Esophagus squamous epithelium (tissue), 5 donors: ENCODE data around the gene LRRC4C. TPM values are rescaled to one million over a fixed set of nuclear protein-coding genes. Genes with fewer than 3 reads are reported as not detected.

Experiments
- DNase-seq: peaks from one replicate; lab custom pipeline; 2025; lab: John Stamatoyannopoulos, UW
- H3K27ac ChIP-seq, 4 donors: fragments of 200-600 bp; sonication (generic); one replicate each; pipeline ENCODE4 v1.5.1; 2016 to 2019; ENCODE audit warnings: mild to moderate bottlenecking in 1 of 4
- H3K27me3 ChIP-seq, 4 donors: fragments of 200-600 bp; sonication (generic); 1 replicate in 3 of 4; 2 replicates in 1 of 4; pipeline versions ENCODE4 v1.5.1 to v1.6.0; 2017 to 2021; ENCODE audit warnings: antibody characterized with exemption in 1 of 4
- H3K36me3 ChIP-seq, 3 donors: fragments of 200-600 bp; sonication (generic); one replicate each; pipeline ENCODE4 v1.5.1; 2016 to 2019
- H3K4me1 ChIP-seq, 3 donors: fragments of 200-600 bp; sonication (generic); one replicate each; pipeline ENCODE4 v1.5.1; 2017 to 2019
- H3K4me3 ChIP-seq, 4 donors: fragments of 200-600 bp; sonication (generic); 1 replicate in 3 of 4; 2 replicates in 1 of 4; pipeline ENCODE4 v1.5.1; 2016 to 2019; ENCODE audit warnings: mild to moderate bottlenecking in 2 of 4, moderate library complexity in 1 of 4
- H3K9me3 ChIP-seq, 3 donors: fragments of 200-600 bp; sonication (generic); one replicate each; pipeline ENCODE4 v1.5.1; 2016 to 2019
- CTCF ChIP-seq, 6 experiments: fragments of 450-650 bp in 4 of 6; fragments of 200-600 bp in 2 of 6; sonication (generic) in 2 of 6; IDR thresholded peaks; one replicate each; pipeline ENCODE4 v1.5.1; 2016 to 2019; ENCODE audit warnings: antibody characterized with exemption in 6 of 6, mild to moderate bottlenecking in 4 of 6, moderate library complexity in 4 of 6
- POLR2A ChIP-seq, 4 donors: fragments of 450-650 bp; IDR thresholded peaks; one replicate each; pipeline ENCODE4 v1.6.1; 2017; ENCODE audit warnings: antibody characterized with exemption in 4 of 4, mild to moderate bottlenecking in 4 of 4, moderate library complexity in 3 of 4
- WGBS, 2 donors: methylation state at CpG; one replicate each; pipeline ENCODE4 v1.1.5; 2018; 5-methylcytosine and 5-hydroxymethylcytosine counted together
- intact Hi-C: fragments of 100-400 bp; cut with DNase I; formaldehyde crosslinking; loops from one replicate; pipeline ENCODE4 v1.15.0; 2022
- total RNA-seq, 4 donors: library from RNA; depleted of rRNA; stranded (reverse); fragments of >200 nt; gene quantifications; one replicate each; pipeline ENCODE4 v1.1.0, GENCODE V29; 2016
- donor health status: DM: yes; HTN: yes; CAD: no.

LRRC4C gene
- total RNA-seq, 4 donors from 2014 or later: 0.09 to 0.38 (median 0.30) TPM; not detected in 1

- H3K27me3 ChIP-seq: no peaks in the 10 kb centered on the region
- no peak overlapping the region for H3K27ac ChIP-seq
- H3K9me3 ChIP-seq: no peaks in the 10 kb centered on the region
- no peaks in the 10 kb centered on the region for H3K4me1 ChIP-seq
- H3K36me3 ChIP-seq: no peaks in the 10 kb centered on the region
- TF ChIP-seq CTCF (IDR thresholded peaks at IDR 0.05): no peak
- no peak for TF ChIP-seq POLR2A (IDR thresholded peaks at IDR 0.05)
- H3K4me3 ChIP-seq: no peak overlapping the region
- intact Hi-C loops: no loop called here
- no peak for DNase-seq
Observed at GRCh38 chr11:40435344-40435743, 1024.1 kb downstream of the LRRC4C start.

GRCh38 chr11:40434926-40435325 is 1024.5 kb downstream of the LRRC4C start:
- H3K36me3 ChIP-seq: no peaks in the 10 kb centered on the region
- TF ChIP-seq POLR2A (IDR thresholded peaks at IDR 0.05): no peak
- no peak for TF ChIP-seq CTCF (IDR thresholded peaks at IDR 0.05)
- no peaks in the 10 kb centered on the region for H3K9me3 ChIP-seq
- intact Hi-C loops: no loop called here
- no peaks in the 10 kb centered on the region for H3K27me3 ChIP-seq
- WGBS, 2 donors: 86 to 90% methylated on average over 2 of the region's 2 CpGs
- DNase-seq: no peak
- H3K27ac ChIP-seq: no peak overlapping the region
- no peaks in the 10 kb centered on the region for H3K4me1 ChIP-seq
- no peak overlapping the region for H3K4me3 ChIP-seq

- Histone ChIP-seq H3K4me1 (no peaks in the 10 kb centered on the region), H3K9me3 (no peaks in the 10 kb centered on the region), H3K4me3 (no peak overlapping the region), H3K27ac (no peak overlapping the region), H3K27me3 (no peaks in the 10 kb centered on the region), H3K36me3 (no peaks in the 10 kb centered on the region)
- intact Hi-C loops: no loop called here
- WGBS, 2 donors: 78 to 79% methylated on average over 2 of the region's 2 CpGs
- no peak for DNase-seq
- no peak for TF ChIP-seq POLR2A (IDR thresholded peaks at IDR 0.05)
- TF ChIP-seq CTCF (IDR thresholded peaks at IDR 0.05): no peak
Observed at GRCh38 chr11:40432358-40432757, 1027.1 kb downstream of the LRRC4C start.

- 90 to 92% methylated on average over 1 of the region's 1 CpG for WGBS, 2 donors
- no peaks in the 10 kb centered on the region for H3K9me3 ChIP-seq
Observed at GRCh38 chr11:40425168-40425567, 1034.3 kb downstream of the LRRC4C start.

More at GRCh38 chr11:40425168-40425567, 1034.3 kb downstream of the LRRC4C start:
- intact Hi-C loops: no loop called here
- Histone ChIP-seq H3K36me3 (no peaks in the 10 kb centered on the region), H3K4me3 (no peak overlapping the region), H3K4me1 (no peaks in the 10 kb centered on the region), H3K27ac (no peak overlapping the region), H3K27me3 (no peaks in the 10 kb centered on the region)
- DNase-seq: no peak
- TF ChIP-seq POLR2A (IDR thresholded peaks at IDR 0.05): no peak
- TF ChIP-seq CTCF (IDR thresholded peaks at IDR 0.05): no peak
